K562 (cell line): ENCODE results near the gene TMEM234. TPM values are rescaled to one million over a fixed set of nuclear protein-coding genes. Genes with fewer than 3 reads are reported as not detected.

Source experiments
- AFF4 ChIP-seq: sonication (generic); formaldehyde crosslinking; IDR thresholded peaks from 2 replicates; pipeline ENCODE4 v1.8.0; 2023; ENCODE audit warnings: mild to moderate bottlenecking, missing genetic modification reagents
- ARID1B ChIP-seq: fragments of 450-650 bp; IDR thresholded peaks from 2 replicates; pipeline ENCODE4 v1.6.1; 2016; ENCODE audit warnings: antibody characterized with exemption, mild to moderate bottlenecking, inconsistent platforms
- ATF7 ChIP-seq: fragments of 450-650 bp; IDR thresholded peaks from 2 replicates; pipeline ENCODE4 v1.7.1; 2014; ENCODE audit warnings: mild to moderate bottlenecking, moderate library complexity
- CREM ChIP-seq: IDR thresholded peaks from 2 replicates; pipeline ENCODE4 v1.6.1; 2014; ENCODE audit warnings: antibody characterized with exemption, low read depth
- NCOA4 ChIP-seq: fragments of 450-650 bp; IDR thresholded peaks from 2 replicates; pipeline ENCODE4 v1.6.1; 2018; ENCODE audit warnings: mild to moderate bottlenecking; ENCODE audit not compliant: partially characterized antibody
- RERE ChIP-seq: sonication (generic); formaldehyde crosslinking; IDR thresholded peaks from 2 replicates; pipeline ENCODE4 v1.8.0; 2023; ENCODE audit warnings: missing genetic modification reagents, mild to moderate bottlenecking, borderline replicate concordance
- TSC22D4 ChIP-seq: fragments of 450-650 bp; IDR thresholded peaks from 2 replicates; pipeline ENCODE4 v1.6.1; 2016; ENCODE audit warnings: missing genetic modification characterization, missing biosample characterization, control low read depth
- ZNF124 ChIP-seq: sonication (generic); formaldehyde crosslinking; IDR thresholded peaks from 2 replicates; pipeline ENCODE4 v1.8.1; 2022; ENCODE audit warnings: missing genetic modification reagents
- ZNF398 ChIP-seq: fragments of 250-450 bp; sonication (Bioruptor Pico); IDR thresholded peaks from 2 replicates; pipeline ENCODE4 v1.8.0; 2021; ENCODE audit warnings: moderate library complexity, mild to moderate bottlenecking, inconsistent platforms
- ZNF592 ChIP-seq: fragments of 450-650 bp; IDR thresholded peaks from 2 replicates; pipeline ENCODE4 v1.6.1; 2017; ENCODE audit warnings: antibody characterized with exemption, mild to moderate bottlenecking
- polyA plus RNA-seq, 8 experiments: library from polyadenylated mRNA; depleted of rRNA in 4 of 8; stranded (reverse) in 5 of 8; unstranded in 3 of 8; fragments of >200 nt; fragmentation: Nextera tagmentation in 2 of 8; fragmentation: Illumina TruSeq in 1 of 8; extraction: Ambion mirVana in 2 of 8; extraction: Trizol in 1 of 8; gene quantifications; 2 replicates each; pipeline versions ENCODE4 v1.2.1 to v1.2.3, GENCODE V29; 2011 to 2014; ENCODE audit warnings: inconsistent platforms in 1 of 8, missing spikeins in 1 of 8
- total RNA-seq, 7 experiments: library from RNA; depleted of rRNA in 6 of 7; stranded (reverse); fragments of >200 nt in 6 of 7; fragmentation: Illumina TruSeq in 2 of 7; extraction: Trizol in 2 of 7; gene quantifications; 2 replicates each; pipeline versions ENCODE4 v1.2.1 to v1.2.3, GENCODE V29; 2011 to 2021; ENCODE audit warnings: low replicate concordance in 1 of 7

Gene TMEM234
- total and polyA plus RNA-seq, 9 of the 15 experiments (the other 6 are each of a cell fraction or from before 2014, with no cell fraction given), result 5.0 to 12.9 (median 7.6) TPM

GRCh38 chr1:32241001-32241763, 19.0 kb upstream of the TMEM234 start (continued):
- TF ChIP-seq RERE (no peak), CREM (peak; percentile 40; the same call in 1 of the 2 replicates), ZNF398 (no peak), ATF7 (no peak), ARID1B (peak; percentile 56), ZNF124 (peak; percentile 73; the same call in 1 of the 2 replicates), TSC22D4 (tag) (no peak), NCOA4 (no peak), ZNF592 (peak; percentile 86), AFF4 (CRISPR knock-in tag) (0 out of 2 replicates have a peak, but pooled peaks have one; percentile 43)
